HL-60 (cell line): ENCODE data around the gene SIPA1L3.

ENCODE experiments used
- DNase-seq, 2 experiments: peaks; one replicate each; pipeline ENCODE4 v3.0.0-alpha.2; 2010 to 2020; ENCODE audit warnings: low read depth in 1 of 2, low spot score in 1 of 2
- H3K27ac ChIP-seq: fragments of 250-450 bp; sonication (Bioruptor Pico); replicated peaks from 2 replicates; pipeline ENCODE4 v1.5.1; 2020; ENCODE audit warnings: mild to moderate bottlenecking, moderate library complexity
- H3K27me3 ChIP-seq: fragments of 250-450 bp; sonication (Bioruptor Pico); 2 replicates; pipeline ENCODE4 v1.5.1; 2021; ENCODE audit warnings: mild to moderate bottlenecking, moderate library complexity; ENCODE audit not compliant: insufficient read depth, poor library complexity, severe bottlenecking
- H3K4me3 ChIP-seq: replicated peaks from 2 replicates; pipeline ENCODE4 v1.5.1; 2011; ENCODE audit warnings: mild to moderate bottlenecking, control low read depth, low read length; ENCODE audit not compliant: insufficient read depth
- GABPA ChIP-seq: IDR thresholded peaks from 2 replicates; pipeline ENCODE4 v1.6.1; 2012; ENCODE audit warnings: low read depth
- POLR2AphosphoS5 ChIP-seq: IDR thresholded peaks from 2 replicates; pipeline ENCODE4 v1.6.1; 2012; ENCODE audit warnings: low read depth
- SPI1 ChIP-seq: IDR thresholded peaks from 2 replicates; pipeline ENCODE4 v1.6.1; 2012; ENCODE audit warnings: low read depth, mild to moderate bottlenecking, borderline replicate concordance
- TF ChIP-seq, protein P1 (sequence below): IDR thresholded peaks from one replicate; pipeline ENCODE4 v1.5.1; 2011; ENCODE audit warnings: low read length, control low read depth, inconsistent platforms; ENCODE audit not compliant: insufficient read depth
- TF ChIP-seq, protein P2 (sequence below): IDR thresholded peaks from 2 replicates; pipeline ENCODE4 v1.6.1; 2012; ENCODE audit warnings: low read depth; ENCODE audit not compliant: insufficient replicate concordance

Gene SIPA1L3

DNA sequence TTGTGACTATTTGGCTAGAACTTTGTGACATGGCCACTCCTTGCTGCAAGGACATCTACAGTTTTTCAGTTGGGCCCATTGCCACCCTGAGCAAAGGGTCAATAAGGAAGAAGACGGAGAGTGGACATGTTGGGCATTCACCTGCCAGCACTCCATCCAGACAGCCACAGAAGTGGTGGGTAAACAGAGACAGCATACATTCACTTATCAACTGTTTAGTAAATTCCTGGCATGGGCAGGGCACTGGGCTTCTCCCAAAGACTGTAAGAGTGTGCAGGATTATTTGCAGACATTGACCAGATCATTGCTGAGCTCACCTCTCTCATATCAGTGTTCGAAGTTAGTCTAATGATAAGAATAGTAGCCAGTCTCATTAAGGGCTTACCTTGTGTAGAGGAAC is 29.2 kb downstream of the SIPA1L3 start:
- DNase-seq: no peak
- Histone ChIP-seq H3K27ac (no peak overlapping the region), H3K4me3 (no peak overlapping the region), H3K27me3 (no peaks in the 10 kb centered on the region)
- TF ChIP-seq SPI1 (no peak), POLR2AphosphoS5 (no peak), GABPA (no peak)
- TF ChIP-seq, protein P1, sequence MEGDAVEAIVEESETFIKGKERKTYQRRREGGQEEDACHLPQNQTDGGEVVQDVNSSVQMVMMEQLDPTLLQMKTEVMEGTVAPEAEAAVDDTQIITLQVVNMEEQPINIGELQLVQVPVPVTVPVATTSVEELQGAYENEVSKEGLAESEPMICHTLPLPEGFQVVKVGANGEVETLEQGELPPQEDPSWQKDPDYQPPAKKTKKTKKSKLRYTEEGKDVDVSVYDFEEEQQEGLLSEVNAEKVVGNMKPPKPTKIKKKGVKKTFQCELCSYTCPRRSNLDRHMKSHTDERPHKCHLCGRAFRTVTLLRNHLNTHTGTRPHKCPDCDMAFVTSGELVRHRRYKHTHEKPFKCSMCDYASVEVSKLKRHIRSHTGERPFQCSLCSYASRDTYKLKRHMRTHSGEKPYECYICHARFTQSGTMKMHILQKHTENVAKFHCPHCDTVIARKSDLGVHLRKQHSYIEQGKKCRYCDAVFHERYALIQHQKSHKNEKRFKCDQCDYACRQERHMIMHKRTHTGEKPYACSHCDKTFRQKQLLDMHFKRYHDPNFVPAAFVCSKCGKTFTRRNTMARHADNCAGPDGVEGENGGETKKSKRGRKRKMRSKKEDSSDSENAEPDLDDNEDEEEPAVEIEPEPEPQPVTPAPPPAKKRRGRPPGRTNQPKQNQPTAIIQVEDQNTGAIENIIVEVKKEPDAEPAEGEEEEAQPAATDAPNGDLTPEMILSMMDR: no peak
- TF ChIP-seq, protein P2, sequence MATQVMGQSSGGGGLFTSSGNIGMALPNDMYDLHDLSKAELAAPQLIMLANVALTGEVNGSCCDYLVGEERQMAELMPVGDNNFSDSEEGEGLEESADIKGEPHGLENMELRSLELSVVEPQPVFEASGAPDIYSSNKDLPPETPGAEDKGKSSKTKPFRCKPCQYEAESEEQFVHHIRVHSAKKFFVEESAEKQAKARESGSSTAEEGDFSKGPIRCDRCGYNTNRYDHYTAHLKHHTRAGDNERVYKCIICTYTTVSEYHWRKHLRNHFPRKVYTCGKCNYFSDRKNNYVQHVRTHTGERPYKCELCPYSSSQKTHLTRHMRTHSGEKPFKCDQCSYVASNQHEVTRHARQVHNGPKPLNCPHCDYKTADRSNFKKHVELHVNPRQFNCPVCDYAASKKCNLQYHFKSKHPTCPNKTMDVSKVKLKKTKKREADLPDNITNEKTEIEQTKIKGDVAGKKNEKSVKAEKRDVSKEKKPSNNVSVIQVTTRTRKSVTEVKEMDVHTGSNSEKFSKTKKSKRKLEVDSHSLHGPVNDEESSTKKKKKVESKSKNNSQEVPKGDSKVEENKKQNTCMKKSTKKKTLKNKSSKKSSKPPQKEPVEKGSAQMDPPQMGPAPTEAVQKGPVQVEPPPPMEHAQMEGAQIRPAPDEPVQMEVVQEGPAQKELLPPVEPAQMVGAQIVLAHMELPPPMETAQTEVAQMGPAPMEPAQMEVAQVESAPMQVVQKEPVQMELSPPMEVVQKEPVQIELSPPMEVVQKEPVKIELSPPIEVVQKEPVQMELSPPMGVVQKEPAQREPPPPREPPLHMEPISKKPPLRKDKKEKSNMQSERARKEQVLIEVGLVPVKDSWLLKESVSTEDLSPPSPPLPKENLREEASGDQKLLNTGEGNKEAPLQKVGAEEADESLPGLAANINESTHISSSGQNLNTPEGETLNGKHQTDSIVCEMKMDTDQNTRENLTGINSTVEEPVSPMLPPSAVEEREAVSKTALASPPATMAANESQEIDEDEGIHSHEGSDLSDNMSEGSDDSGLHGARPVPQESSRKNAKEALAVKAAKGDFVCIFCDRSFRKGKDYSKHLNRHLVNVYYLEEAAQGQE: no peak

DNA sequence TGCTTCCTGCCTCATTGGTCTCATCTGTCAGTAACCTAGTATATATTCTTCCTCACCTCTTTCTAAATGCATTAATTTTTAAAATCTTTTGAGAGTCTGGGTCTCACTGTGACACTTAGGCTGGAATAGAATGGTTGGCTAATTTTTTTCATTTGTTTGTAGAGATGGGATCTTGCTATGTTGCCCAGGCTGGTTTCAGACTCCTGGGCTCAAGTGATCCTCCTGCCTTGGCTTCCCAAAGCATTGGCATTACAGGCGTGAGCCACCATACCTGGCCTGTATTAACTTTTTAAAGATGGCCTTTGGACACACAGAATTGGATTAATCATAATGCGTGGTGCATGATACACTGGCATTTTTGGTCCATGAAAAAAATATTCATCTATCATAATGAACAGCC is 29.9 kb downstream of the SIPA1L3 start:
- DNase-seq: no peak
- H3K4me3 ChIP-seq: no peak overlapping the region
- no peaks in the 10 kb centered on the region for H3K27me3 ChIP-seq
- TF ChIP-seq, protein P1: no peak
- no peak for TF ChIP-seq SPI1
- TF ChIP-seq, protein P2: no peak
- TF ChIP-seq GABPA: no peak
- TF ChIP-seq POLR2AphosphoS5: no peak
- H3K27ac ChIP-seq: no peak overlapping the region

DNA sequence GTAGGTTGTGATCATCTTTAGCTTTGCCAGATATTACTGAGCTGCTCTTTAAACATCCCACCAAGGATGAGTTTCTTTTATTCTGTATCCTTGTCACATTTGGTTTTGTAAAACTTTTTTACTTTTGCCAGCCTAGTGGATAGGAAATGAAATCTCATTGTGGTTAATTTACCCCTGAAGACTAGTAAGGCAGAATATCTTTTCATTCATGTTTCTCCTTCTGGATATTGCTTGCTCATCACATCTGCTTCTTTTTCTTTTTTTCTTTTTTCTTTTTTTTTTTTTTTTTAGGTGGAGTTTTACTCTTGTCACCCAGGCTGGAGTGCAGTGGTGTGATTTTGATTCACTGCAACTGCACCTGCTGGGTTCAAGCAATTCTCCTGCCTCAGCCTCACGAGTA is 31.3 kb downstream of the SIPA1L3 start:
- H3K27ac ChIP-seq: no peak overlapping the region
- no peak overlapping the region for H3K4me3 ChIP-seq
- no peak for DNase-seq
- TF ChIP-seq SPI1 (no peak), POLR2AphosphoS5 (no peak), GABPA (no peak)
- TF ChIP-seq, protein P1: no peak
- TF ChIP-seq, protein P2: no peak
- H3K27me3 ChIP-seq: no peaks in the 10 kb centered on the region
